Neural progenitor cell (in vitro differentiated cells): Measurements from ENCODE around the gene VSIG10L2. TPM values are rescaled to one million over a fixed set of nuclear protein-coding genes. Genes with fewer than 3 reads are reported as not detected.
A peak's percentile ranks its signal among the peaks of the same experiment; 100 is the strongest.

Experiments used
- DNase-seq: peaks from one replicate; pipeline ENCODE4 v3.0.0-alpha.2; 2016; ENCODE audit warnings: low spot score
- H2AFZ ChIP-seq: fragments of 200-600 bp; sonication (generic); replicated peaks from 2 replicates; pipeline ENCODE4 v1.6.1; 2016; ENCODE audit warnings: antibody characterized with exemption
- H3F3A ChIP-seq: fragments of 200-600 bp; sonication (generic); 2 replicates; pipeline ENCODE4 v1.6.1; 2016; ENCODE audit warnings: antibody characterized with exemption, low read depth
- H3K27ac ChIP-seq: fragments of 200-600 bp; sonication (generic); 2 replicates; pipeline ENCODE4 v1.5.1; 2016; ENCODE audit warnings: mild to moderate bottlenecking
- H3K27me3 ChIP-seq: fragments of 200-600 bp; sonication (generic); 2 replicates; pipeline ENCODE4 v1.6.1; 2016; ENCODE audit warnings: mild to moderate bottlenecking, moderate library complexity
- H3K36me3 ChIP-seq: fragments of 200-600 bp; sonication (generic); 2 replicates; pipeline ENCODE4 v1.5.1; 2016
- H3K4me1 ChIP-seq: fragments of 200-600 bp; sonication (generic); 2 replicates; pipeline ENCODE4 v1.6.1; 2016; ENCODE audit warnings: mixed run types
- H3K4me2 ChIP-seq: fragments of 200-600 bp; sonication (generic); 2 replicates; pipeline ENCODE4 v1.6.1; 2016
- H3K4me3 ChIP-seq: fragments of 200-600 bp; sonication (generic); 2 replicates; pipeline ENCODE4 v1.5.1; 2016
- H3K79me2 ChIP-seq: fragments of 200-600 bp; sonication (generic); 2 replicates; pipeline ENCODE4 v1.6.1; 2016; ENCODE audit warnings: low read depth
- H3K9ac ChIP-seq: fragments of 200-600 bp; sonication (generic); 2 replicates; pipeline ENCODE4 v1.6.1; 2016
- H3K9me3 ChIP-seq: fragments of 200-600 bp; sonication (generic); 2 replicates; pipeline ENCODE4 v1.5.1; 2016; ENCODE audit warnings: low read depth
- H4K20me1 ChIP-seq: fragments of 200-600 bp; sonication (generic); 2 replicates; pipeline ENCODE4 v1.6.1; 2016; ENCODE audit warnings: low read depth
- H3K27ac Mint-ChIP-seq: 3 replicates; pipeline ENCODE4 v1.8.0; 2021; ENCODE audit warnings: mixed read lengths
- H3K27me3 Mint-ChIP-seq: 2 replicates; pipeline ENCODE4 v1.8.0; 2022; ENCODE audit warnings: low read depth, mild to moderate bottlenecking, inconsistent platforms, moderate library complexity, mixed read lengths; ENCODE audit not compliant: insufficient read depth
- H3K36me3 Mint-ChIP-seq: 3 replicates; pipeline ENCODE4 v1.8.0; 2021; ENCODE audit warnings: mixed read lengths
- H3K4me1 Mint-ChIP-seq: 3 replicates; pipeline ENCODE4 v1.8.0; 2021; ENCODE audit warnings: mixed read lengths
- H3K4me3 Mint-ChIP-seq: 3 replicates; pipeline ENCODE4 v1.8.0; 2021; ENCODE audit warnings: mild to moderate bottlenecking, moderate library complexity, mixed read lengths
- H3K9me3 Mint-ChIP-seq: 3 replicates; pipeline ENCODE4 v1.8.0; 2020; ENCODE audit warnings: mixed read lengths
- CTCF ChIP-seq: fragments of 200-600 bp; sonication (generic); IDR thresholded peaks from 2 replicates; pipeline ENCODE4 v1.5.1; 2017; ENCODE audit warnings: antibody characterized with exemption, mild to moderate bottlenecking
- EZH2 ChIP-seq: fragments of 200-600 bp; sonication (generic); IDR thresholded peaks from 2 replicates; pipeline ENCODE4 v1.6.1; 2017; ENCODE audit warnings: antibody characterized with exemption, mild to moderate bottlenecking, moderate library complexity
- EZH2phosphoT487 ChIP-seq: fragments of 200-600 bp; sonication (generic); IDR thresholded peaks from 2 replicates; pipeline ENCODE4 v1.6.1; 2017; ENCODE audit warnings: antibody characterized with exemption
- total RNA-seq: library from RNA; depleted of rRNA; stranded (reverse); fragments of >200 nt; gene quantifications from 2 replicates; pipeline ENCODE4 v1.2.3, GENCODE V29; 2015; ENCODE audit warnings: low replicate concordance

Gene VSIG10L2
- total RNA-seq, 1 donor from 2014 or later: not detected

GRCh38 chr11:125953401-125953935 lies 7.6 kb downstream of the VSIG10L2 start:
- no peaks in the 10 kb centered on the region for H4K20me1 ChIP-seq
- Mint-ChIP-seq H3K4me1 (peaks cover 24% of the 10 kb centered on the region), H3K4me3 (no peak overlapping the region), H3K9me3 (no peaks in the 10 kb centered on the region), H3K27me3 (peaks cover 16% of the 10 kb centered on the region), H3K36me3 (peaks cover 28% of the 10 kb centered on the region), H3K27ac (peak overlapping the region; percentile 23)
- no peak overlapping the region for H3K27ac ChIP-seq
- H2AFZ ChIP-seq: no peak overlapping the region
- no peak overlapping the region for H3K9ac ChIP-seq
- H3K9me3 ChIP-seq: no peaks in the 10 kb centered on the region
- no peak overlapping the region for H3K4me3 ChIP-seq
- H3K36me3 ChIP-seq: no peaks in the 10 kb centered on the region
- TF ChIP-seq EZH2phosphoT487 (no peak), EZH2 (no peak), CTCF (no peak)
- H3F3A ChIP-seq: no peaks in the 10 kb centered on the region
- DNase-seq: no peak
- no peak overlapping the region for H3K4me2 ChIP-seq
- H3K27me3 ChIP-seq: no peaks in the 10 kb centered on the region
- no peaks in the 10 kb centered on the region for H3K79me2 ChIP-seq
- H3K4me1 ChIP-seq: peaks cover 5% of the 10 kb centered on the region

GRCh38 chr11:125954123-125954944 lies 8.5 kb downstream of the VSIG10L2 start:
- Mint-ChIP-seq H3K9me3 (no peaks in the 10 kb centered on the region), H3K27ac (no peak overlapping the region), H3K4me1 (peaks cover 22% of the 10 kb centered on the region), H3K36me3 (peaks cover 27% of the 10 kb centered on the region), H3K4me3 (no peak overlapping the region), H3K27me3 (peaks cover 16% of the 10 kb centered on the region)
- Histone ChIP-seq H3K4me1 (peaks cover 5% of the 10 kb centered on the region), H3F3A (no peaks in the 10 kb centered on the region), H3K4me2 (no peak overlapping the region), H3K27me3 (no peaks in the 10 kb centered on the region), H3K9me3 (no peaks in the 10 kb centered on the region), H3K4me3 (no peak overlapping the region), H3K36me3 (peaks cover 3% of the 10 kb centered on the region), H3K9ac (no peak overlapping the region), H3K27ac (no peak overlapping the region), H3K79me2 (no peaks in the 10 kb centered on the region), H2AFZ (no peak overlapping the region), H4K20me1 (no peaks in the 10 kb centered on the region)
- DNase-seq: no peak
- TF ChIP-seq EZH2 (no peak), EZH2phosphoT487 (no peak), CTCF (no peak)

DNA sequence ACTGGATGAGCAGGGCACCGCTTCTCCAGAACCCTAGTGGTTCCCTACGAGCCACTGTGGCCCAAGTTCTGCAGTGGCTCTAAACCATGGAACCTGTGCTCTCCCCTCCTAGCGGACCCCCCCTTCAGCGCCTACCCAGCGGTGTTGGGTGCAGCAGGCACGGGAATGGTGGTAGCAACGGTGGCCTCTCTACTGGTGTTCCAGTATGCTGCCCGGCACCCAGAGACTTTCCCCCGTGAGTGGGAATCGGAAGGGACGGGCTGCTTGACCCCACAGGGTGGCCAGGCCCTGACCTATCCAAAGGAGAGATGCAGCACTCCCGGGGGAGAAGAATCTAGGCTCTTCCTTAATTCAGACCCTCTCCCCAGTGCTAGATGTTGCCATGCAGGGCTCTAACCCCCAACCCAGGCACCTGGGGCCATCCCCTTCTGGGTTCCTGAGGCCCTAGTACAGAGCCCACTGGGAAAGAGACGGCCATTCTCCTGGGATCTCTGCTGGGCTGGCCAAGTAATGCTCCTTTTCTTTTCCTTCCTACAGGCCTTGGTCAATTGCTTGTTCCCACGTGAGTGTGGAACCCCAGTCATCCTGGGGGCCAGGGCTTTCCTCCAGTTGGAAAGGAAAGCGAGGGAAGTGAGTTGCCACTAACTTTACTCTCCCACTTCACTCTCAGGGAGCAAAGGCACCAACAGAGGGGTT lies 9.2 kb downstream of the VSIG10L2 start:
- Histone ChIP-seq H3K4me2 (no peak overlapping the region), H3K79me2 (no peaks in the 10 kb centered on the region), H3K9ac (no peak overlapping the region), H3K4me1 (peaks cover 5% of the 10 kb centered on the region), H2AFZ (no peak overlapping the region), H3K9me3 (no peaks in the 10 kb centered on the region), H3K4me3 (no peak overlapping the region), H3K36me3 (peaks cover 5% of the 10 kb centered on the region), H4K20me1 (no peaks in the 10 kb centered on the region), H3F3A (no peaks in the 10 kb centered on the region), H3K27me3 (no peaks in the 10 kb centered on the region), H3K27ac (no peak overlapping the region)
- TF ChIP-seq CTCF: no peak
- TF ChIP-seq EZH2phosphoT487: no peak
- TF ChIP-seq EZH2: no peak
- peaks cover 31% of the 10 kb centered on the region for H3K36me3 Mint-ChIP-seq
- no peaks in the 10 kb centered on the region for H3K9me3 Mint-ChIP-seq
- H3K27ac Mint-ChIP-seq: no peak overlapping the region
- H3K4me3 Mint-ChIP-seq: no peak overlapping the region
- H3K4me1 Mint-ChIP-seq: peaks cover 21% of the 10 kb centered on the region
- DNase-seq: no peak
- H3K27me3 Mint-ChIP-seq: peaks cover 16% of the 10 kb centered on the region
